GM19468 (cell line): ENCODE data around the gene PIGX.

ENCODE experiments used
- ATAC-seq: cut with Tn5 transposase; IDR thresholded peaks from one replicate; pipeline ENCODE4 v1.9.1; 2021; ENCODE audit warnings: mild to moderate bottlenecking, moderate library complexity, moderate number of reproducible peaks; ENCODE audit not compliant: unreplicated experiment; ENCODE audit errors: extremely low read depth

The PIGX gene

GRCh38 chr3:196711838-196712513 is at the start of gene PIGX, which contains the start of gene CEP19:
TSS of gene PIGX (plus strand) at chr3:196712377.
TSS of gene CEP19 (minus strand) at chr3:196712250. CDS start at chr3:196708657, 3,593 bp downstream.
- ATAC-seq = peak; percentile 75

DNA sequence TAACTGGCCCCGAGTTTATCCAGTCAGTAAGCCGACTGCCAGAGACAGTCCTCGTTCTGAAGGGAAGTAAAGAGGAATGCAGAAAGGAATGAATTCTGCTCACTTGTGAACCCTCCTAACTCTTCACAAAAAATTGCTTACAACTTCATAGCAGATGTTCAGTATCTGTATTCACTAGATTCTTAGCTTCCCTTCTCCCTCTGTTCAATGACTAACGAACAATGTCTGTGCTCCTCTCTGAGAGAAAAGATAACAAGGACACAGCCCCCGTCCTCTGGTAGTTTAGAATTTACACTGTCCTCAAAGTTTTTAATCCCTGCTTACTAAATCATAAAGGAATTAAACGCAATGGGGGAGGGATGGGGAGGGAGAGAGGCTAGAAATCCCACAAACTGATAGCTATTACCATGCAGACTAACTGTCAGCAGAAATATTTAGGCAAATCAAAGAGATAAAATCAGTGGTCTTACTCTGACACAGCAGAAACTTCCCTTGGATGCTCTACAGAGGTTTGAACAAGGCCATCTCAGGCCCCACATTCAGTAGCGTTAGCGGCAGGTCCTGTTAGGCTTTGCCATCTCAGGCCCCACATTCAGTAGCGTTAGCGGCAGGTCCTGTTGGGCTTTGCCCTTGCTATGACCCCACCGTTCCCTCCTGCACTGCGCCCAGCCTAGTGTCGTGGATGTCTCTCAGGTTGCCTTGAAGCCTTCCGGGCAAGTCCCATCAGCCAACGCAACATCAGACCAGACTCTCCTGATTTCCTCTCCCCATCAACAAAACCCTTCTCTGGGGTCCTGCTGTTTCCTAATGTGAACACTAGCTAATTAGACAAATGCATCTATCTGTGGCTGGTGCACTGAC is 49.2 kb upstream of the PIGX start:
- ATAC-seq = no peak

- no peak for ATAC-seq
Observed at GRCh38 chr3:196666001-196666867, 45.9 kb upstream of the PIGX start.

DNA sequence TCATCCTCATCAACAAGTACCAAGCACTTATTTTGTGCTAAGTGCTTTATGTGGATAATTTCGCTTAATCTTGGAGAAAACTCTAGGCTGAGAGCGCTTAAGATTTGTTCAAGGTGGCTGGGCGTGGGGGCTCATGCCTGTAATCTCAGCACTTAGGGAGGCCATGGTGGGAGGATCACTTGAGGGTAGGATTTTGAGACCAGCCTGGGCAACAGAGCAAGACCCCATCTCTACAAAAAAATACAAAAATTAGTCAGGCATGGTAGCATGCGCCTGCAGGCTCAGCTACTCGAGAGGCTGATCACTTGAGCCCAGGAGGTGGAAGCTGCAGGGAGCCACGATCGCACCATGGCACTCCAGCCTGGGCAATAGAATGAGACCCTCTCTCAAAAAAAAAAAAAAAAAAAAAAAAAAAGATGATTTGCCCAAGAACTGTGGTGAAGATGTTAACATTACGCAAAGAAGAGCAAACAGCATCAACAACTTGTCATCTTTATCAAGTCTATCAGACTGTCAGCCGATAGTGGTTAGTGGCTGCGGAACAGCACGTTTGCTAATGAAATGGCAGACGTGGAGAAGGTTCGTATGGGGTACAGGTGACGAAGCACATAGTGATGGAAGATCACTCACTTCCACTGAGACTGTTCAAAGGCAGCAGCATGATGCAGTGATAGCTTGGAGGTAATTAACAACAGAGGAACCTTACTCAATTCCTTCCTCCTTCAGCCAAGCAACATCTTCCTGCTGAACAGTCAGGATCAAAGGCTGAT is 44.9 kb upstream of the PIGX start:
- ATAC-seq = no peak

DNA sequence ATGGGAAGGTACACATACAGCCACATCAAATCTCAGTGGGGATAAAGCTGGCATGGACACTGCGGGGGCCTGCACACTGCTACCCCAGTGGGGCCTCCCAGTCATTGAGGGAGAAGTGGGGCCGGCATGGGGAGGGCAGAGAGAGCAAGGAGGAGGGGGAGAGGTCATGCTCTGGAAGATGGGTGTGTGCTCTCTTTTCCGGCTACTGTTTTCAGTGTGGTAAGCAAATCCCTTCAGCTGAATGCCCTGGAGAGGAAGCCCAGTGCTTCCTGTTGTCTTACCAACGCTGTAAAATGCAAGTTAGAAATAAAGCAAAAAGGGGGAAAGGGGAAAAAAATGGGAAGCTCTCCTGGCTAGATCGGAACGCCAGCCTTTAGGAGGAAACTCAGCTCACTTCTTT is 41.8 kb upstream of the PIGX start:
- no peak for ATAC-seq

DNA sequence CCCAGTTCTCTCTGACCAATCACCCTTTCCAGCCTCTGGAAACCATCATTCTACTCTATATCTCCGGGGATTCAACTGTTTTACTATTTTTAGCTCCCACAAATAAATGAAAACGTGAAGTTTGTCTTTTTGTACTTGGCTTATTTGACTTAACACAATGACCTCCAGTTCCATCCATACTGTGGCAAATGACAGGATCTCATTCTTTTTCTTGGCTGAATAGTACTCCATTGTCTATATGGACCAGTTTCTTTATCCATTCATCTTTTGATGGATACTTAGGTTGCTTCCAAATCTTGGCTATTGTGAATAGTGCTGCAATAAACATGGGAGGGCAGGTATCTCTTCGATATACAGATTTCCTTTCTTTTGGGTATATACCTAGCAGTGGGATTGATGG is 38.5 kb upstream of the PIGX start:
- no peak for ATAC-seq

GRCh38 chr3:196677353-196677752 is 34.8 kb upstream of the PIGX start:
- ATAC-seq = no peak

GRCh38 chr3:196677931-196678330 is 34.2 kb upstream of the PIGX start:
- ATAC-seq = no peak

DNA sequence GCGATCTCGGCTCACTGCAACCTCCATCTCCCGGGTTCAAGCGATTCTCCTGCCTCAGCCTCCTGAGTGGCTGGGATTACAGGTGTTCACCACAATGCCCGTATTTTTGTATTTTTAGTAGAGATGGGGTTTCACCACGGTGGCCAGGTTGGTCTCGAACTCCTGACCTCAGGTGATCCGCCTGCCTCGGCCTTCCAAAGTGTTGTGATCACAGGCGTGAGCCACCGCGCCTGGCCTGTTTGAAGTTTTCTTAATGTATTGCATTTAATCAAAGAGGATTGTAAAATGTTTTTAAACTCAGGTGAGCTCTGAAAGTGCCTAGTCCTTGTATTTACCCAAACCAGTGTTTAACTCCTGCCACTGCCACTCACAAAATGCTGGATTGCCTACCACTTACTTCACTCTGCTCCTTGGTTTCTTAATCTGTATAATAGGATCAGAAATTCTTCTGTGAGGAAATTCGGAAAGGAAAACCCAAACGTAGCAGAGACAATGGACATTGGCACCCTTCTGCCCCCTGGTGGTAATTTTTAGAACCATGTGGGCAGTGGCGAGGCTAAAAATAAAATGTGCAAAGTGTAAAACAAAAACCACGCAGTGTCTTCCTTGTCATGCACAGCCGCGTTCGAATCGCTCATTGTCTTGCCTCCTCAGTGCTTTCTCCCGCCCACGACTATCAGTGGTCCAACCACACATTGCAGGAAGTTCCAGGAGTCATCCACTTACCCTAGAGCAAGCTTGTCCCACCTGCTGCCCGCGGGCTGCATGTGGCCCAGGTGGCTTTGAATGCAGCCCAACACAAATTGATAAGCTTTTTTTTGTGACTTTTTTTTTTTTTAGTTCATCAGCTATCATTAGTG is 27.4 kb upstream of the PIGX start:
- no peak for ATAC-seq

DNA sequence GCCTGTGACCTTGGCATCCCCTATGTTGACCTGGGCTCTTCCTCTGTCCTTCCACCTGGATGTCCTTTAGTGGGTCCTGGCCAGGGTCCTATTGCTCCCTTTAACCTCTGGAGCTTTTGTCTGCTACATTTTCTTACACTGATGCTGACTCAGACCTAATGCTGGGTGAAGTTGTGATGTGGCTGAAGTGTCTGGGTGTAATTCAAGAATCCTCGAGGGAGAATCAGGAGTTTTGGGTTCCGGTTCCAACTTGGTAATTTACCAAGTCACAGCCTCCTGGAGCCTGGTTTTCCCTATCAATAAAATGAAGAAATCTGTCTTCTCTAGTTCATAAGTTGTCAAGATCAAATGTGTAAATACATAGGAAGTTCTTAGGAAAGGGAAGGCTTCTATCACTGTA is 25.7 kb upstream of the PIGX start:
- ATAC-seq = no peak

DNA sequence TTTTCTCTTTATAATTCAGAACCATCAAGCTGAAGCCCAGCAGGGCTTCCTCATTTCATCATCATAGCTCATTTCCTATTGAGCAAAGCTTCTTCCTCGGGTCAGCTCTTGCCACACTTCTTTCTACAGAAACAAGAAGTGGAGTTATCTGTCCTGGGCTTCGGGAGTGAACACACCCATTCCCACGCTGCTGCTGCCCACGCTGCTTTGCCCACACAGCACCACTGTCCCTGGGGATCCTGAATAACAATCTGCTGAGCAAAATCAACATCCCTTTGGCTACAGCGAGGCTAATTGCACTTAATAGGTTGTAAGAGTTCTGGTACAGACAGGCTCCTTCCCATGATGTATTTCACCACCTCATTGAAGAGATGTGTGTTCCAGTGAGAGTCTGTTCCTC is 23.8 kb upstream of the PIGX start:
- ATAC-seq = no peak

DNA sequence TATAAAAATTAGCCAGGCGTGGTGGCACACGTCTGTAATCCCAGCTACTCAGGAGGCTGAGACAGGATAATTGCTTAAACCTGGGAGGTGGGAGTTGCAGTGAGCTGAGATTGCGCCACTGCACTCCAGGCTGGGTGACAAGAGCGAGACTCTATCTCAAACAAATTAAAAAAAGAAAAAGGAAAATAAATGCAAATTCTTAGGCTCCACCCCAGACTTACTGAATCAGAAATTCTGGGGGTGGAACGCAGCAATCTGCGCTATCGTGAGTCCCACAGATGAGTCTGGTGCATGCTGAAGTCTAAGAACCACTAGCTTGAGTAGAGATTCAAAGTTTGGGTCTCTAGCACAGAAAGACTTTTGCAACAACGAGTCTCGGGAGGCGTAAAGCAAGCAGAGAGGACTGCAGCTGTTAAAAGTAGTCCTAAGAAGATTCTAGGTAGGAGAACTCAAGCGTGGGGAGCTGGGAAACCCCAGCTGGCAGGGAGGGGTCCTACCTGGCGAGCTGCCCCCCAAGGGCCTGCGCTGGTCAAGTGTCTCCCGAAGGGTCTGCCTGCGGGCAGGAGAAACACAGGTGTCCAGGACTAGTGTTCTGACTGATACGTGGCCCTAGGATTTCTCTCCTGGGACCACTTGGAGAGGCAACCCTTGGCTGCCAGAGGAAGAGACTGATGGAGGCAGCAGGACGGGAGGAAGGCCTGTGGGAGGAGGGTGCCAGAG is 22.1 kb upstream of the PIGX start:
- ATAC-seq = no peak

GRCh38 chr3:196691386-196691785 is 20.8 kb upstream of the PIGX start:
- no peak for ATAC-seq

- no peak for ATAC-seq
Observed at GRCh38 chr3:196694202-196694638, 18.0 kb upstream of the PIGX start.

DNA sequence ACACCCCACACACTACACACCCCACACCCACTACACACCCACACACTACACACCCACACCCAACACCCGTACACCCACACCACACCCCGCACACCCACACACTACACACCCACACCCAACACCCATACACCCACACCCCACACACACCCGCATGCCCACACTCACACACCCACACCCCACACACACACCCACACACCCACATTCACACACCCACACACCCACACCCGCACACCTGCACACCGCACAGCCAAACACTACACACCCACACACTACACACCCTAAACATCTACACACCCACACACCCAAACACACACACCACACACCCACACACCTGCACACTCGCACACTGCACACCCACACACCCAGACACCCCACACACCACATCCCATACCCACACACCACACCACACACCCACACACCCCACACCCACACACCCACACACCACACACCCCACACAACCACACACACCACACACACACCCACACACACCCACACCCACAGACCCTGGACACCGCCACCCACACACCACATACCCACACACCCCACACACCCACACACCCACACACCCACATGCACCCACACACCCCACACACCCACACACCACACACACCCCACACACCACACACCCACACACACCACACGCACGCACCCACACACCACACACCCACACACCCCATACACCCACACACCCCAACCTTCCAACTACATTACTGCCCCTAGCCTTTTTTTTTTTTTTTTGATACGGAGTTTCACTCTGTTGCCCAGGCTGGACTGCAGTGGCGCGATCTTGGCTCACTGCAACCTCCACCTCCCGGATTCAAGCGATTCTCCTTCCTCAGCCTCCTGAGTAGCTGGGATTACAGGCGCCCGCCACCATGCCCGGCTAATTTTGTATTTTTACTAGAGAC is 17.0 kb upstream of the PIGX start:
- ATAC-seq = no peak

DNA sequence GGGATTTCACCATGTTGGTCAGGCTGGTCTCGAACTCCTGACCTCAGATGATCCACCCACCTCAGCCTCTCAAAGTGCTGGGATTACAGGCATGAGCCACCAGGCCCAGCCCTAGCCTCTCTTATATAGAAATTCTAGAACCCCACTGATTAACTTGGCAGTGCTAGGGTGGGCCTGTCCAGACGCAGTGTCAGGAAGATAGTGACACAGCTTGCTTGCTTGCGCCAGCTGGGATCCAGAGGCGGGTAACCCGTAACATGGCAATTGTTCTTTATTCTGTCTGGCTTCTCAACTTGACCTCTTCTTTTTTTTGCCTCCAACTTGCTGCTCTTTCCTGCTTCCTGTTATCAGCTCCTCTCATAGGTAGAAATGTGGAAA is 16.3 kb upstream of the PIGX start:
- ATAC-seq = no peak

DNA sequence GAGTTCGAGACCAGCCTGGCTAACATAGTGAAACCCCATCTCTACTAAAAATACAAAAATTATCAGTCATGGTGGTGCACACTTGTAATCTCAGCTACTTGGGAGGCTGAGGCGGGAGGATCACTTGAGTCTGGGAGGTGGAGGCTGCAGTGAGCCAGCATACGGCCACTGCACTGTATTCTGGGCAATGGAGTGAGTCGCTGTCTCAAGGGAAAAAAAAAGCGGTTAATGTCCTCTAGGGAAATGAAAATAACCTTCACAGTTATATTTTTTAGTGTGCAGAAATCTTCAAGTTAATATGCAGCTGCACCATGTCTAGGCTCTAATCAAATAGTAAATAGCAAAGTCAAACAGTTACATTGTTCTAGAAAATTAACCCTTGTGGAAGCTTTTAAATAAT is 14.9 kb upstream of the PIGX start:
- ATAC-seq = no peak
